ENCODE results near the gene ENTHD1. TPM values are rescaled to one million over a fixed set of nuclear protein-coding genes. Genes with fewer than 3 reads are reported as not detected.

Gene ENTHD1
- total and polyA plus RNA-seq, 12 donors = 0.09 TPM; not detected in 11

- no peak for TF ChIP-seq CTCF (IDR thresholded peaks at IDR 0.05)
- Histone ChIP-seq H3K36me3 (no peaks in the 10 kb centered on the region), H3K27ac (peak overlapping the region in 1 of 10 donors; percentile 44), H3K4me3 (no peak overlapping the region), H3K27me3 (peaks cover 0 to 20% (median 6%) of the 10 kb centered on the region in 7 donors), H3K4me1 (peaks cover 0 to 18% (median 0%) of the 10 kb centered on the region in 9 donors), H3K9me3 (peaks cover 0 to 5% (median 0%) of the 10 kb centered on the region in 11 donors)
- ATAC-seq (no peak), DNase-seq (no peak)
- intact Hi-C loops (cut with DNase I) = no loop called here
- WGBS, 2 donors = 81 to 93% methylated on average over 3 of the region's 3 CpGs
These were observed 48.0 kb downstream of the ENTHD1 start for GRCh38 chr22:39845529-39845928.

GRCh38 chr22:39839917-39840510, 53.5 kb downstream of the ENTHD1 start:
- no peak for TF ChIP-seq CTCF (IDR thresholded peaks at IDR 0.05)
- H3K36me3 ChIP-seq = no peaks in the 10 kb centered on the region
- no peak overlapping the region for H3K4me3 ChIP-seq
- peaks cover 0 to 34% (median 26%) of the 10 kb centered on the region in 7 donors for H3K27me3 ChIP-seq
- peak in 1 of 8 donors; percentile 20 for ATAC-seq
- H3K9me3 ChIP-seq = peaks cover 0 to 5% (median 0%) of the 10 kb centered on the region in 11 donors
- no peak overlapping the region for H3K27ac ChIP-seq
- intact Hi-C loops (cut with DNase I) = no loop called here
- 80 to 83% methylated on average over 5 of the region's 5 CpGs for WGBS, 2 donors
- peaks cover 0 to 15% (median 0%) of the 10 kb centered on the region in 9 donors for H3K4me1 ChIP-seq
- DNase-seq = no peak

GRCh38 chr22:39839204-39839603, 54.4 kb downstream of the ENTHD1 start:
- peaks cover 0 to 38% (median 32%) of the 10 kb centered on the region in 7 donors for H3K27me3 ChIP-seq
- WGBS, 2 donors = 62 to 67% methylated on average over 5 of the region's 5 CpGs
- H3K36me3 ChIP-seq = no peaks in the 10 kb centered on the region

GRCh38 chr22:39833610-39834009, 60.0 kb downstream of the ENTHD1 start:
- H3K36me3 ChIP-seq = no peaks in the 10 kb centered on the region
- DNase-seq (no peak), ATAC-seq (no peak)
- intact Hi-C loops (cut with DNase I) = no loop called here
- no peaks in the 10 kb centered on the region for H3K9me3 ChIP-seq
- H3K4me3 ChIP-seq = no peak overlapping the region
- H3K27ac ChIP-seq = no peak overlapping the region
- H3K4me1 ChIP-seq = no peaks in the 10 kb centered on the region
- TF ChIP-seq CTCF (IDR thresholded peaks at IDR 0.05) = no peak
- peaks cover 0 to 77% (median 61%) of the 10 kb centered on the region in 7 donors for H3K27me3 ChIP-seq
- WGBS, 2 donors = 65 to 78% methylated on average over 2 of the region's 2 CpGs

More at GRCh38 chr22:39839204-39839603, 54.4 kb downstream of the ENTHD1 start:
- Histone ChIP-seq H3K4me3 (no peak overlapping the region), H3K4me1 (peaks cover 0 to 8% (median 0%) of the 10 kb centered on the region in 9 donors), H3K9me3 (peaks cover 0 to 5% (median 0%) of the 10 kb centered on the region in 11 donors), H3K27ac (no peak overlapping the region)
- no peak for DNase-seq
- intact Hi-C loops (cut with DNase I) = no loop called here
- no peak for TF ChIP-seq CTCF (IDR thresholded peaks at IDR 0.05)
- ATAC-seq = no peak

Data from heart right ventricle (tissue), 16 donors.